HG03066 (cell line): ENCODE measurements around the gene MAPK6.
"Not testable (repeated sequence)": the region's sequence is repeated elsewhere in the genome, so short reads cannot be mapped to it uniquely, and the experiment has no call there.

ENCODE experiments used
- ATAC-seq: cut with Tn5 transposase; IDR thresholded peaks from one replicate; pipeline ENCODE4 v1.9.1; 2021; ENCODE audit warnings: low read depth; ENCODE audit not compliant: unreplicated experiment

Gene MAPK6

DNA sequence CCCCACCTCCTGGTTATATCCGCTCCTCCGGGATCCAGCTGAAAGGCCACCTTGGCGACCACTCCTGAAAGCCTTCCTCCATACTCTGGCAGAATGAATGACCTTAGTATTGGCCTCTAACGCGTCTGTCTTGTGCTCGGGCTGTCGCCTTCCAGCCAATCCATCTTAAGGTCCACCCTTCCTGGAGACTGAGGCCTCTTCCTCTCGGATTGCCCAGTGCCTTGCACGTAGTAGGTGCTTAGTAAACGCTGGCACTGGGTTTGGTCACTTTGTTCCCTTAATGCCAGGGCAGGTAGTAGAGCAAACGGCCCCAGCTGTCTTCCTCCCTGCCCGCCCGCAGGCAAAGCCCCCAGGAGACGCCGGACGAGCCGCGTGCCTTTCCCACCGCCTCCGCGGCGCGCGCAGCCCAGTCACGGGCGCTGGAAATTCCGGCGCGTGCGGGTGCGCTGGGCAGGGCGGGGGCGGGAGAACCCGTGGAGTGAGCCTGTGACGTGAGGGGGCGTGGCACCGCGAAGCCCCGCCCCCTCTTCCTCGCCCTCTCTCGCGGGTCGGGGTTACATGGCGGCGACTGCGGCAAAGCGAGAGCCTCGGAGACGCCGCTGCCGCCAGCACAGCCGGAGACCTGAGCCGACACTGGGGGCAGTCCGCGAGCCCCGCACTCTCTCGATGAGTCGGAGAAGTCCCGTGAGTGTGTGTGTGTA is at the start of gene MAPK6:
TSS of gene MAPK6 (plus strand) at position 527 of the 701 bp plus-strand sequence. CDS start 27,242 bp downstream, outside the sequence.
- ATAC-seq, result peak; percentile 64

DNA sequence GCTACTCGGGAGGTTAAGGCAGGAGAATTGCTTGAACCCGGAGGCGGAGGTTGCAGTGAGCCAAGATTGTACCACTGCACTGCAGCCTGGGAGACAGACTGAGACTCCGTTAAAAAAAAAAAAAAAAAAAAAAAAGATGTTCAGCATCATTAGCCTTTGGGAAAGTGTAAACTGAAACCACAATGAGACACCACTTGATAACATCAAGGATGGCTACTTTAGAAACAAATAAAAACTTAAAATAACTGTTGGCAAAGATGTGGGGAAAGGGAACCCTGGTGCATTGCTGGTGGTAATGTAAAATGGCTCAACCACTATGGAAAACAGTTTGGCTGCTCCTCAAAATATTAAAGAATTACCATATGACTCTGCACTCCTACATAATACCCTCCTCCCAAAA is 49.3 kb upstream of the MAPK6 start:
- no peak for ATAC-seq

DNA sequence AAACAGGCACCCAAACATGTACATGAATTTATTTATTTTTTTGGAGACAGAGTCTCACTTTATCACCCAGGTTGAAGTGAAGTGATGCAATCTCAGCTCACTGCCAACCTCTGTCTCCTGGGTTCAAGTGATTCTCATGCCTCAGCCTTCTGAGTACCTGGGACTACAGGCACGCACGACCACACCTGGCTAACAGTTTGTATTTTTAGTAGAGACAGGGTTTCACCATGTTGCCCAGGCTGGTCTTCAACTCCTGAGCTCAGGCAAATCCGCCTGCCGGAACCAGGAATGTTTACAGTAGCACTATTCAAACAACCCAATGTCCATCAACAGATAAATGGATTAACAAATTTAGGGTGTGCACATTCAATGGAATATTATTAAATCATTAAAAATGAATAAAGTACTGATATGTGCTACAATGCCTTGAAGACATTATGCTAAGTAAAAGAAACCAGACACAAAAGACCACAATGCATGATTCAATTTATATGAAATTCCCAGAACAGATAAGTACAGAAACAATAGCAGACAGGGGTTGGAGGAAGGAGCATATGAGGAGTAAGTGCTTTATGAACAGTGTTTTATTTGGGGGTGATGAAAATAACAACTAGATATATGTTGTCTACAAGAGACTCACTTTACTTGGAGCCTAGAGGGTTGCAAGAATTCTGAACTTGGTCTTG is 48.7 kb upstream of the MAPK6 start:
- ATAC-seq, result no peak

DNA sequence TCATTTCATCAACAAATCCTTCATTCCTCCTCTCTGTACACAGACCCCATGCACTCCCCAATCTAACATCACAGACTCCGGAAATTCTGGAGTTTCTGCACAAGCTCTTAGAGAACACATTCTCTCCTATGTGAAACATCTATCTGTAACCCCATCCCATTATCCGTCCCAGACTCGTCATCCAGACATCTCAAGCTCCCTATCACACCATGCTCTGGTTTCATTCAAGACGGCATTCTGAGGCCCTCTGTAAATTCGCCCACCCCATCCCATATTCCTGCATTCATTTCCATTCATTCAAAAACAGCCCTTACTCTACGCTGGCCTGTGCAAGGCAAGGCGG is 48.0 kb upstream of the MAPK6 start:
- ATAC-seq, result peak; percentile 10

DNA sequence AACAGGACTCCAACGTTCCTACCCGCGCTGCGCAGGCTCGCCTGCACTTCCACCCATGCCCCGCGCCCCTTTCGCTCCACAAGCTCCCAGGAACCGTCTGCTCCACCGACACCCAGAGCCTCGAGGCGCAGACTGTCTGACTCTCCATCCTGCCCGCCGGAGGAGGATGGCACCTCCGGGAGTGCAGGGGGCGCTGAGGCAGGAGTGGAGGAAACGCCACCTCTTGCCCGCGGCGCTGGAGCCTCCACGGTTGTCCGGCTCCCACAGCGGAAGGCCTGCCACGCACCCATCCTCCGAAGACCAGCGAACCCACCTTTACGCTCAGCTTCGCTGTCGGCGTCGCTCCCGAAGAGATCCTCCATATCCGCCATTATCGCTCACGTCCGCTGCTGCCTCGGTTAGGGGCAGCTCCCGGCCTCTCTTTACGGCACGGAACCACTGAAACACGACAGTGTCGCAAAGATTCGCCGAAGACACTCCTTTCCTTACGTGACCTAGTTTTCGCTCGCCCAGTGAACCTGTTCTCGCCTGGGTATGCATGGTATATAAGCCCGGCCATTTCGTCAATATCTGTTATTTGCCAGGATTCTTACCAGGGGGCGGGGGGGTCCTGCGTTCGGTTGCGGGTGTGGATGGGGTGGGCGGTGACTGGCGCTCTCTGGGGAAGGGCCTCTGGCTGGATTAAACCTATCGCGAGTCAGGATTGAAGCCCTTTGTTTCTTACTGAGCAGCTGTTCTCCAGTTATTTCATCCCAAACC is 47.5 kb upstream of the MAPK6 start, which contains the start of gene LEO1:
TSS of gene LEO1 (minus strand) at position 404 of the 759 bp plus-strand sequence. CDS start at position 371, 33 bp downstream.
- ATAC-seq, result peak; percentile 83

DNA sequence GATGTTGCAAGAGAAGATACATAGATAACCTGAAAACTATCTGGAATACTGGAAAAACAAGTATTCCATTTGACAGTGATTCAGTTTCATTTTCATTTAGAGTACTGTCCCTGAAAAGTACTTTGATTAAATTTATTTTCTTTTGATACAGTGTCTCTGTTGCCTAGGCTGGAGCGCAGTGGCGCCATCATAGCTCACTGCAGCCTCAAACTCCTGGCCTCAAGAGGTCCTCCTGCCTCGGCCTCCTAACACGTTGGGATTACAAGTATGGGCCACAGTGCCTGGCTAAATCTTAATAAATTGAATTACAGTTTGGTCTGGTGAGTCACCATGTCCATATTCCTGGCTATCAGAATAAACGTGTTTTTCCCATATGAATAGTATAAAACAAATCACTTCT is 45.8 kb upstream of the MAPK6 start:
- no peak for ATAC-seq

DNA sequence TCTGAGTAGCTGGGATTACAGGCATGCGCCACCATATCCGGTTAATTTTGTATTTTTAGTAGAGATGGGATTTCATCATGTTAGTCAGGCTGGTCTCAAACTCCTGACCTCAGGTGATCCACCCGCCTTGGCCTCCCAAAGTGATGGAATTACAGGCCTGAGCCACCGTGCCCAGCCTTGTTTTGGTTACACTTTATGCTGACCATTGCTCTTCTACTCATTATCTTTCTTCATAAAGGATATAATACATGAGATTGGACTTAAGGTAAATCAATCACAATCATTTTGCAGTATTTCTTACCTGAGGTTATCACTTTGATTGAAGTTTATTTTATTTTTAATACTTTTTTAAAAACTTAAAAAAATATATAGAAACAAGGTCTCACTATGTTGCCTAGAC is 45.2 kb upstream of the MAPK6 start:
- no peak for ATAC-seq

DNA sequence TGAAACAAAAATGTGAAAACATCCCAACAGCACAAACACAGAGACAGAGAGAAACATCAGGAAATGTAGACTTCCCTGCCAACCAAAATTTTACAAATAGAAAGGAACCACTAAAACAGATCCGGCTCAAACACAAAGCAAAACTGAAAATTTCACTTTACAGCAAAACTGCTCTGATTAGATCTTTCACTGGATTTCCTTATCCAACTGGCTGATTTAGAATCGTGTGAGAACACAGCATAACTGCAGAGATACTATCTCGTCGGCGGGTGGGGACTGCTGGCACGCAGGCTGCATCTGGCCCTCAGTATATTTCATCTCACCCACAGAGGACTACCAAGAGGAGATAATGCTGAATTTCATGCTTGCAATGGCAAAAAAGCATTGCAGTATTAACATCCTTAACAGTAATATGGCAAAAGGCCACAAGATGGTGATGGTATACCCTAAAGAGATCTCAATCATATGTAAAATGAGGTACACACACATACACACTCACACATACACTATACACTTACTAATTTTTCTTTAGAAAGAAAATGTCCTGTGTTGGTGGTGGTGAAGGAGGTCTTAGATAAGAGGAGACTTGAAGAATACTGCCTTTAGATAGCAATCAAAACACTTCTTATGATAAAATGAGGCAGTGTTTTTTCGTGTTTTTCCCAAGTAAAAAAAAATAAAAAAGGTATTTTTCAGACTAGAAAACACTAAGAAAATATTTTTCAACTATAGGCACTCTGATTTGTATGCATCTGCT is 36.8 kb upstream of the MAPK6 start:
- peak; percentile 95 for ATAC-seq

DNA sequence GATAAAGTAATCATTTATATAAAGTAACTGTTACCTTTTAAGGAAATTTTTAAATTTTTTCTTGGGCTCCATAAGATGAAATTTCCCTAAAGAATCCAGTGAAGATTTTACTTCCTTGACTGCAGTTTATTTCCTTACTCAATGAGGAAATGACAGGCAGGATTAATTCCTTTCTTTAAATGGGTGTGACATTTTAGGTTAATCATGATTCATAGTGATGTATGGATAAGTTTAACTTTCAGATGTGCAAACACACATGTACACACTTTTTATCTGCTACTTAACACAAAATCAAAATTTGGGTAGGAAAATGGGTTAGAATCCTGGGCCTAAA is 36.3 kb upstream of the MAPK6 start:
- ATAC-seq, result no peak

DNA sequence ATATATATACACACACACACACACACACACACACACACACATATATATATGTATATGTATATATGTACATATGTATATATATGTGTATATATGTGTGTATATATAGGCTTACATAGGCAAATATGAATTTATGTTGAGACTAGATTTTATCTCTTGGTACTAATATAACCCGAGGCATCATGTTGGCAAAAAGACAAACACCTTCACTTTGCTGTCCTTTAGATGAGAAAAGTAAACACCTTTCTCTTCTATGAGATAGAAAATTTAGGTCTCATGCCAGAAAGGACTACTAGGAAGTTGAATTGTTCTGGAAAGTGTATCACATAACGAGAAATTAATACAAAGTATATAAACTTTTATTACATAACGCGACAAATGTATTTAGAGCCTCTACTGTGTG is 27.9 kb upstream of the MAPK6 start:
- no peak for ATAC-seq

DNA sequence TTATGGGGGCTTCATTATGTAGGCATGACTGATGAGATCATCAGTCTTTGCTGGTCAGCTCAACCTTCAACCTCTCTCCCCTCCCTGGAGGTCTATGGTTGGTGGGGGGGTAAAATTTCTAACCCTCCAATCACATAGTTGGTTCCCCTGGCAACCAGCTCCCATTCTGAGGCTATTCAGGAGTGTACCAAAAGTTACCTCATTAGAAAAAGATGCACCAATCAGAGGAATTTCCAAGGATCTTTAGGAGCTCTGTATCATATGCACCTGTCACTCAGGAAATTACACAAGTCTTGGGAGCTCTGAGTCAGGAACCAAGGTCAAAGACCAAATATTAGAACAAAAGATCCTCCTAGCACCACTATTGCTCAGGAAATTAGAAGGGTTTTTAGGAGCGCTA is 26.1 kb upstream of the MAPK6 start:
- no peak for ATAC-seq

DNA sequence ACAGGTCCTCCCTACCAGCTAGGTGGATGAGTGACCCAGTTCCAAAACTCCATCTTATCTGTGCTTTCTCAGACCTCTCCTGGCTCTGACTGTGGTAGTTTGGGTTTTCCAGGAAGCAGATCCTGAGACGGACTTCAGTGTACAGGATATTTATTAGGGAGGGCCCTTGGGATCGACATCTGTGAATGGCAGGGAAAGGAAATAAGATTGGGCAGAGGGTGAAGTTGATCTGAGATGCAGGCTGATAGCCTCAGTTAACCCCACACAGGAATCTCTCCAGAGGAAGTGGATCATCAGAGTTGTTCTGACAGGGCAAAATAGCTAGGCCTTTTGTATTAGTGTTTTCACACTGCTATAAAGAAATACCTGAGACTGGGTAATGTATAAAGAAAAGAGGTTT is 16.7 kb upstream of the MAPK6 start:
- no peak for ATAC-seq

DNA sequence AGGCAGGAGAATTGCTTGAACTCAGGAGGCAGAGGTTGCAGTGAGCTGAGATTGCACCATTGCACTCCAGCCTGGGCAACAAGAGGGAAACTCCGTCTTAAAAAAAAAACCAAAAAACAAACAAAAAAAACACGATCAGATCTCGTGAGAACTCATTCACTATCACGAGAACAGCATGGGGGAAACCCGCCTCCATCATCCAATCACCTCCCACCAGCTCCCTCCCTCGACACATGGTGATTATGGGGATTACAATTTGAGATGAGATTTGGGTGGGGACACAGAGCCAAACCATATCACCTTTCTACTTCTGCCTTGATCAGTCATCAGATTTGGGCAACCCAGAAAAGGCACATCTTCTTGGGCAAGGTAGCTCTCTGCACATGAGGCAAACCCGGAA is 15.9 kb upstream of the MAPK6 start:
- not testable (repeated sequence) for ATAC-seq

DNA sequence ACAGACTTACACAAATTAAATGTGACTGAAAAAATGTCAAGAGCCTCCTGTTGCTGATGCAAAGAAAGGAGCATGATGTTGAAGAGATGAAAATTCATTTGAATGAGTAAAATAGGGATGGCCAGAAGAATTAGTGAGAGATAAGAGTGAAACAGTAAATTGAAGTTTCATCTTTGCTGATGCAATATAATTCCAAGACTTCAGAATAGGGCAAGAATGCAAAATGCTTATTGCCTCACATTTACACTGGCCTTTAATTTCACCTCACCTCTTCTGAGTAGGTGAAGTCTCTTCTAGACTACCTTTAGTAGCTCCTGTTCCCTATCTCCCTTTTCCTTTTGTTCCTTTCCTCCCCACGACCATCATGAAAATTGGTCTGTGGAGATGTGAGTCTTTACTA is 15.3 kb upstream of the MAPK6 start:
- no peak for ATAC-seq

DNA sequence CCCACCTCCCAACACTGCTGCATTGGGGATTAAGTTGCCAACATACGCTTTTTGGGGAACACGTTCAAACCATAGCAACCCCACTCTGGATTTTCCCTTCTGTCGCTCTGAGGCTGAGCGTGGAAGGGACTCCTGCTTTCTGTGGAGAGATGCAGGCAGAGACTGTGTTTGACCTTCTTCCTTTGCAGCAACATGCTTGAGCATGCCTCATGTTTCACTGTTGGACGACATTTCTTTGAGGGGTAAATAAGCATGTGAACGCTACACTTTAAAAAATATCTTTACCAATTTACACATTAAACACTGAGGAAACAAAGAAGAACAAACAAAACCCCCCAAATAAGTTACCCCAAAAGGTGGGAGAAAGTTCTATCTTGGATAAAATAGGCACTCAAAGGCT is 14.2 kb upstream of the MAPK6 start:
- no peak for ATAC-seq

DNA sequence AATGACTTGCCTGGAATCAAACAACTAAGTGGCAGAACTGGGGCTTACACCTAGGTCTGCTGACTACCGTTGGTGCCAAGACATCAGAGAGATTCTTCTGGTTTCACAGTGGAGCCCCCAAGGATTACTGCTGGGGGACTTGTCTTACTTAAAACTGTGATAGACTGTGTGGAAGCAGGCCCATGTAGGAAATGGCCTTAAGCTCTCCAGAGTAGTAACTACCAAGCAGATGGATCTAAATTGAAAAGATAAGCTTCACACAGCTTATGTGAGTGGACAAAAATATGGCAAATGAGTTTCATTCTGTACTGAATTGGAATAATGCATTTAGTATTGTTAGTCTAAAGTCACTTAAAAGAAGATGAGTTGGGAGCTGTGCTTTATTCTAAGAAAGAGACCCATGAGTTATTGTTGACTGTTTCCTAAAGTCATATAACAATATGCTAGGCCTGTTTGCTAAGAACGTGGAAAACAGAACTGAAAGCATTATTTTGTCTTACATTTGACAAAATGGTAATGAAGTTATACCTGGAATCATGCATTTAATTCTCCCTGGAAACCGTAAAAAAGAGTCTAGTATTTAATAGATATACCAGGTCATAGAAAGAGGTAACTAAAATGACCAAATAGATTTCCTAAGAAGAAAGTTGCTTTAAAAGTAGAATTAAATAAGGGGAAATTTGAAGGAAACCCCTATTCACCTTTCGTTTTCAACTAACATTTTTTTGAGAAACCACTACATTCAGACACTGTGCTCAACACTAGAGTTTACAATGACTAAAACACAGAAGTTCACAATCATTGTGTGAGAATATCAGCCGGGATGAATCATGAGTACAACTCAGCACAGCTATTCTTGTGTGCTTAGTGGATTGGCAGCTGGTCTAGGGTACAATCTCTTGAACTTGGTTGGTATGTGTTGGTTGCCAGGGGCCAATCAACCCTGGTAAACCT is 13.0 kb upstream of the MAPK6 start:
- ATAC-seq, result peak; percentile 66

DNA sequence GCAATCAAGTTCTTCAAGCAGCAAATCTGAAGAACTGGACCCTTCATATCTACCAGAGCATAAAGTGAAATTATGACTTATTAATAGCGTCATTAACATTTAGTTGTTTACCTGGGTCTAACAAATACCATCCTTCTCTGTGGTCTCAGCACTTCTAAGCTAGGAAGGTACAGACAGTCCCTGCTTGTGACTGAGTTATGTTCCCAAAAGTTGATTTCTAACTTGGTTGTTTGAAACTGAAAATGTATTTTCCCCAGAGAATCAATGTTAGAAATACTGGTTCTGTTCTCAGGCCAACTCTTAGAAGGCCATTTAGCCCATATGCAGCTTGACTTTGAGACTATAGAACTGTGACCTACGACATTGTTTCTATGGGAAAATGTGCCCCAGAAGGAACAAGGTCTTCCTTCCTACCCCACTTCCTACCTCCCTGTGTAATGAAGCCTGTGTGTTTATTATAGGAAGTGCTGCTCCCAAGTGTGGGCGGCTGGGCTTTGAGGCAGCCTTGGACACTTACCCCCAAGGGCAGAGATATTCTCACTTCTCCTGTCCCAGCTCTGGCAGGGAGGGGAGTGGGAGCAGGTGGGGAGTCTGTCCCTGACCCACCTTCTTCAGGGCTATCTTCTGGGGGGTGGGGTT is 12.2 kb upstream of the MAPK6 start:
- peak; percentile 24 for ATAC-seq

DNA sequence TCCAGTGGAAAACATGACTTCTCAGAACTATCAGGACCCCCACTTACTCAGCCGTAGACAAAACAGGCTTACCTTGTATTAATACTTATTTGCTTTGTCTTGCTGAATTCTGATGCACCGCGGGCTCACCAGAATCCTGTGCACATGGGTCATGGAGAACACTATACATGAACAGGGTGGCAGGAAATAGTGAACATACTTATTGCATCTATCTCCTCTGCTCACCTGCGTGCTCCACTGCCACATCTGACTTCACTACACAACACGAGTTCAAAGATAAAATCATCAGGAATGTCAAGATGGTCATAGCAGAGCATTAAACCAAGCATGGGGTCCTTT is 10.7 kb upstream of the MAPK6 start:
- ATAC-seq, result no peak

DNA sequence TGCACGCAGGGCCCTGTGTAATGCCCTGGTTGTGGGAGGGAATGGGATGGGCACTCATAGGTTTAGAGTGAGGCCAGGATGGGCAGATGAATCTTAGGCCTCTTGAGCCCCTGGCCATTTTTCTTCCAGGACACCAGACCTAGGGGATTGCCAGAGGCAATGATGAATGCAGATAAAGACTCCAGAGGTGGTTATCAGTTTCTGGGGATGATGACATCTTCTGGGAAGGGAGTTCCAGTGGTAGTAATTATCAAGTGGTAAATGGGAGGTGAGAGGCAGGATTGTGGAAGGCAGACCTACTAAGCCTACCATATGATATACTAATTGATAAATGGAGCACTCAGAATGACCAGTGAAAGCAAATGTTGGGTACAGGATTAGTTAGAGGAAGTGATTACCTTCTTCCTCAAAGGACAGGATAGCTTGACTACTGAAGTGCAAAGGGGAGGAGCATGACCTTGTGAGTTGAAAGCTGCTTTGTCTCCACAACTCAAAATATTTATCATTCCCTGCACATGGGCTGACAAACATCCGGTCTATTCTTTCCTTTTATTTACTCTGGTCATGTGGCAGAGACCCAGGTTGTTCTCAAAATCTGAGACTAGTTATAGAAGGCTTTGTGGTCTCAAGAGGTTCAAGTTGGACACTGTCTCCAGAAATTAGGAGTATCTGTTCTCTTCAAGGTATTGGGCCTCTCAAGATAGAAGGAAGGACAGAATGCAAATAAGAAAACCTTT is 10.2 kb upstream of the MAPK6 start:
- no peak for ATAC-seq
